Fibroblast of the aortic adventitia (primary cell): Measurements from ENCODE around the gene MEGF11. TPM values are rescaled to one million over a fixed set of nuclear protein-coding genes. Genes with fewer than 3 reads are reported as not detected.

Experiments used
- DNase-seq: peaks from one replicate; pipeline ENCODE4 v3.0.0-alpha.2; 2010; ENCODE audit warnings: low read depth
- H3K4me3 ChIP-seq: 2 replicates; pipeline ENCODE4 v1.5.1; 2011; ENCODE audit warnings: low read depth, mild to moderate bottlenecking, control low read depth, low read length, moderate library complexity
- total RNA-seq: library from RNA; depleted of rRNA; stranded (reverse); fragments of >200 nt; gene quantifications from 2 replicates; pipeline ENCODE4 v1.2.3, GENCODE V29; 2012; ENCODE audit warnings: low replicate concordance
- TF ChIP-seq, protein P1 (sequence below): IDR thresholded peaks from 2 replicates; pipeline ENCODE4 v1.5.1; 2011; ENCODE audit warnings: mild to moderate bottlenecking, low read length, control low read depth, inconsistent platforms; ENCODE audit not compliant: insufficient read depth

The MEGF11 gene
- total RNA-seq, 1 donor: 0.36 TPM

DNA sequence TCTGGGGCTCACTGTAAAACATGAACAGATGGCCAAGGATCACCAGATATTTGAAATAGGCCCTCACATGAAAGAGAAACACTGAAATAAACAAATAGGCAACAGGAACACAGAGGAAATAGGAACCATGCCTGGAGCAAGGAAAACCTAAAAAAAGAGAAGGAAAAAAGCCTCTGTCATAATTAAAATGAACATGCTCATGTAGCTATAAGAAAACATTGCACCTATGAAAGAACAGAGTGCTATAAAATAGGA, 281.9 kb downstream of the MEGF11 start:
- no peak overlapping the region for H3K4me3 ChIP-seq
- DNase-seq: no peak
- TF ChIP-seq, protein P1, sequence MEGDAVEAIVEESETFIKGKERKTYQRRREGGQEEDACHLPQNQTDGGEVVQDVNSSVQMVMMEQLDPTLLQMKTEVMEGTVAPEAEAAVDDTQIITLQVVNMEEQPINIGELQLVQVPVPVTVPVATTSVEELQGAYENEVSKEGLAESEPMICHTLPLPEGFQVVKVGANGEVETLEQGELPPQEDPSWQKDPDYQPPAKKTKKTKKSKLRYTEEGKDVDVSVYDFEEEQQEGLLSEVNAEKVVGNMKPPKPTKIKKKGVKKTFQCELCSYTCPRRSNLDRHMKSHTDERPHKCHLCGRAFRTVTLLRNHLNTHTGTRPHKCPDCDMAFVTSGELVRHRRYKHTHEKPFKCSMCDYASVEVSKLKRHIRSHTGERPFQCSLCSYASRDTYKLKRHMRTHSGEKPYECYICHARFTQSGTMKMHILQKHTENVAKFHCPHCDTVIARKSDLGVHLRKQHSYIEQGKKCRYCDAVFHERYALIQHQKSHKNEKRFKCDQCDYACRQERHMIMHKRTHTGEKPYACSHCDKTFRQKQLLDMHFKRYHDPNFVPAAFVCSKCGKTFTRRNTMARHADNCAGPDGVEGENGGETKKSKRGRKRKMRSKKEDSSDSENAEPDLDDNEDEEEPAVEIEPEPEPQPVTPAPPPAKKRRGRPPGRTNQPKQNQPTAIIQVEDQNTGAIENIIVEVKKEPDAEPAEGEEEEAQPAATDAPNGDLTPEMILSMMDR: no peak

DNA sequence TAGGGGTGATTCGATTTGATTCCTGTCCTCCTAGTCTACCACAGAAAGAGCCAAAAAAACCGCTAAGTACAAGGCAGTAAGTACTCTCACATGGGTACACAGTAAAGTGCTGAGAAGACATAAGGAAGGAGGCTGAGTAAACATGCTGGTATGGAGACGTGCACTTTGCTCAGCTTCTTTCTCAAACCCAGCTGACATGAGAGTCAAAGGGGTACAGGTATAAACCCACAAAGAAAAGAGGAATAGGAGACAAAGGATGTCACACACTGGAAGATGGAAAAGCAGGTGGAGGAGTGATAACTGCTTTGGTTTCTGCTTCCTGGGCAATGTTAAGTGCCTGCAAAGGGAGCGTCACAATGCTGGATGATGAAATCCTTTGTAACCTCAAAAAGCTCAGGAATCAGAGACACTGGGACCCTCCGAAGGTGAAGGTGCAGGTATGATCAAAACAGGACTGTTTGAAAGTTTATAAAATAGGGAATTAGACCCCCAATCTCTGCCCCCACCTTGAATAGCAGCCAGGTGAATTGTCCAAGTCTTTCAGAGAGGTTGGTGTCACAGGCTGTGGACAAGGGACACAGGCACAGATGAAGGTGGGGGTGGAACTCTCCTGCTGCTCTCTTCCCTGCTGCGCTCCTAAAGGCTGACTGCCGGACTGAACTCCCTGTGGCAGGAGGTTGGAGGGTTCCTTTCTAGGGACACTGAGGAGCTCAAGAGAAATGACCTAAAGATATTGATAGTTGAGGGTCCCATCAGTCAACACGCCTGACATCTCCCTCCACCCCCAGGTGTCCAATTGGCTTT, 282.4 kb downstream of the MEGF11 start:
- TF ChIP-seq, protein P1: no peak
- DNase-seq: peak; percentile 11
- H3K4me3 ChIP-seq: no peak overlapping the region

DNA sequence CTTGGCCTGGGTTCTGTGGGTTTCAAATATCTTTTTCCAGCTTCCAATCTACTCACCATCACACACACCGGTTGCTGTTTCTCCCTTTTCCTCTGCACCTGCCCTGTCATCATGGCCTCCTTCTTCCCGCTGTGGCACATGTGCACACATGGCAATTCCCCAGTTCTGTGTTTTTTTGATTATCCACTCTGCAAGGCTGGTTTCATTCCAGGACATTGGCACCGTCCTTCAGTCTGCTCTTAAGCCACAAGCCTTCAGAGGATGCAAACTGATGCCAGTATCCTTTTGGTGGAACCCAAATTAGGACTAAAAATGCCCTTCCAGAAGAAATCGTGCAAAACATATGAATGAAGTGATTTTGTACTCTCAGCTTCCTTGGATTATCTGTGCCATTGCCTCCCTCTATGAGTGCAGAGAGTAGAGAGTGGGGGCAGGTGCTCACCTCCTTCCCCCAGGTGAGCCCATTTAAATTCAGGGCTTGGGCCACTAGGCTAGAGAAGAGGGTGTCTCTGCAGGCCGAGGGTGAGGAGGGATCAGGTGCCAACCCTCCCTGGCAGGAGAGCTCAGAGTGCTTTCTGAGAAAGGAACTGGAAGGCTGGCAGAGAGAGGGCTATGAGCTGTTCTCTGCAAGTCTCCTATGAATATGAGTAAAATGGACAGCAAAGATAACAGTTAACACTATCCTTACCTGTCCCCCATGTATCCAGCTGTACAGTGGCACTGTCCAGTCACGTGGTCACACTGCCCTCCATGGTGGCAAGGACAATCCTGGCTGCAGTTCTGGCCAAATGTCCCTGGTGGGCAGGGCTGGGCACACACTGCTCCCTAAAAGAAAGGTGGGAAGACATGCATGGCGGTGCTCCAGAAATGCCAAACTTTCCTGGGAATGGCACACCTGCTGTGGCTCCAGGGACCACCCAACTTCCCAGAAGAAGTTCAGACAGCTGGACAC, 283.4 kb downstream of the MEGF11 start:
- H3K4me3 ChIP-seq: no peak overlapping the region
- TF ChIP-seq, protein P1: no peak
- DNase-seq: no peak

DNA sequence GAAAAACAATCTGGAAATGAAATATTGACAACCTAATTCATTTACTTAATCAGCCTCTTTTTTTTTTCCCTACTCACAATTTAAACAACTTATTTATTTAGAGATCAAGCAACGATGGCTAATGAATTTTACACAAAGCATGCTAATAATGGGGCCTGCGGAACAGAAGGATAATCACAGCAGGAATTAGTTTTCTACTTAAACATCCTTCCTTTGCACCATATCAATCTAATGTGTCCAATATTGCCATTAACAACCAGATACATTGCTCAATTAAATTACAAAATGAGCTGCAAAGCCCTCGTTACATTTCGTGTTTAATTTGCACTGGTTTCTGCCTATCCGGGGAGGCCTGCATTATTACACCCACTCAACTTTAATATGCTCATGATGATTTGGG, 285.0 kb downstream of the MEGF11 start:
- TF ChIP-seq, protein P1: no peak
- no peak for DNase-seq
- no peak overlapping the region for H3K4me3 ChIP-seq

DNA sequence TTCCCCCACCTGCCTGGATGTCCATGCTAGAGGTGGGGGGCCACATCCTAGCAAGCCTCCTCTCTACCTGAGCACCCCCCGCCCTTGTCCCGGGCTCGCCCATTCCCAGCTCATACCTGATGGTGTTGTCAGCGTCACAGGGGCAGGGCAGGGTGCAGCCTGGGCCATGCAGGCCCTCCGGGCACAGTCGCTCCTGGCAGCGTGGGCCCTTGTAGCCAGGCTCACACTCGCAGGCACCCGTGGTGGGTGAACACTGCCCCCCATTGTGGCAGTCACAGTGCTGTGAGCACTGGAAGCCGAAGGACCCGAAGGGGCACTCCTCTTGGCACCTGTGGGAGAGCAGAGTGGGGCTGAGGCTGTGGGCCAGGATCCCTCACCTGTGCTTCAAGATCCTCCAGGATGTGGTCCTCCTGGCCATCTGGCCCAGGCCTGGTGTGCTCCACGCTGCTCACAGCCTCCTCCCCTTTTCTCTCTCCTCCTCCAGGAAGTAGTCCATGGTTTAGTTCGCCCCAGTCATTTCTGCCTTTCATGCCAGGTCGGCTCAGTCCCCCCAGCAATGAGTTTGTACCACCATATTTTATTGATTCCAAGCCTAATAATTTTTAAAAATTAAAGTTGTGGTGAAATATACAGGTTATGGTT, 288.6 kb downstream of the MEGF11 start:
- DNase-seq: no peak

DNA sequence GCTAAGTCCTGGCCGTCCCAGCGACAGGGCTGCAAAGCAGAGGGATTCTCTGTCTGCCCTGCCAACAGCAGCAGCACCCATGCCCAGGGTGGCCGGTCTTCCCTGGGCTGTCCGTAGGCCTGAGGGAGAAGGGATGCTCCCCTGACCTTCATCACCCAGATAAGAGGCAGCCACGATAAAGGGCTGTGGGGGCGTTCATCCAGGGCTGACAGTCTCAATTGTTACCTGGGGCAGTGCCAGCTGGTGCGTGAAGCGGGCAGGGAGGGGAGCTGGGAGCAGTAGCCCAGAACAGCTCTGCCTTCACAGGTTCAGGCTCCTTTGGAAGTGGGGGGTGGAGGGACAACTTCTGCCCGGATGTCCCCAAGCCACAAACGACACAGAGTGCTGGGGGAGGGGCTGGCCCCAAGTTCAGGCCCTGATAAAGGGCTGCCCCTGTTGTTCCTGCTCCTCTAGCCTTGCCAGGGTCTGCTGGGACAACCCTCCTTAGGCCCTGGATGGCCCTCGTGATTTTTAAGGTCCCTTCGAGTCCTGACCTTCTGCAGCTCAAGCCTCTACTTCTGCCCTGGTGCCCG, 289.6 kb downstream of the MEGF11 start:
- no peak for DNase-seq
- no peak overlapping the region for H3K4me3 ChIP-seq
- TF ChIP-seq, protein P1: no peak

More for the DNA sequence above, 288.6 kb downstream of the MEGF11 start:
- no peak overlapping the region for H3K4me3 ChIP-seq
- TF ChIP-seq, protein P1: no peak
